ENCODE results near the gene SDR42E1. TPM values are rescaled to one million over a fixed set of nuclear protein-coding genes. Genes with fewer than 3 reads are reported as not detected.
"Not testable (repeated sequence)": the region's sequence is repeated elsewhere in the genome, so short reads cannot be mapped to it uniquely, and the experiment has no call there.

SDR42E1 gene
- total RNA-seq, 1 donor: 2.8 TPM

- Histone ChIP-seq H3K9me3 (ENCODE audit: low read depth, low read length) (no peaks in the 10 kb centered on the region), H3K4me1 (ENCODE audit: insufficient read depth, low read length) (no peaks in the 10 kb centered on the region), H3K27me3 (ENCODE audit: insufficient read depth, low read length) (no peaks in the 10 kb centered on the region), H3K4me3 (ENCODE audit: low read length) (no peak overlapping the region)
Measured at GRCh38 chr16:82002831-82003230, 8.4 kb downstream of the SDR42E1 start.

GRCh38 chr16:81997738-81998137, 13.5 kb downstream of the SDR42E1 start:
- Histone ChIP-seq H3K9me3 (ENCODE audit: low read depth, low read length) (no peaks in the 10 kb centered on the region), H3K27me3 (ENCODE audit: insufficient read depth, low read length) (no peaks in the 10 kb centered on the region)

DNA sequence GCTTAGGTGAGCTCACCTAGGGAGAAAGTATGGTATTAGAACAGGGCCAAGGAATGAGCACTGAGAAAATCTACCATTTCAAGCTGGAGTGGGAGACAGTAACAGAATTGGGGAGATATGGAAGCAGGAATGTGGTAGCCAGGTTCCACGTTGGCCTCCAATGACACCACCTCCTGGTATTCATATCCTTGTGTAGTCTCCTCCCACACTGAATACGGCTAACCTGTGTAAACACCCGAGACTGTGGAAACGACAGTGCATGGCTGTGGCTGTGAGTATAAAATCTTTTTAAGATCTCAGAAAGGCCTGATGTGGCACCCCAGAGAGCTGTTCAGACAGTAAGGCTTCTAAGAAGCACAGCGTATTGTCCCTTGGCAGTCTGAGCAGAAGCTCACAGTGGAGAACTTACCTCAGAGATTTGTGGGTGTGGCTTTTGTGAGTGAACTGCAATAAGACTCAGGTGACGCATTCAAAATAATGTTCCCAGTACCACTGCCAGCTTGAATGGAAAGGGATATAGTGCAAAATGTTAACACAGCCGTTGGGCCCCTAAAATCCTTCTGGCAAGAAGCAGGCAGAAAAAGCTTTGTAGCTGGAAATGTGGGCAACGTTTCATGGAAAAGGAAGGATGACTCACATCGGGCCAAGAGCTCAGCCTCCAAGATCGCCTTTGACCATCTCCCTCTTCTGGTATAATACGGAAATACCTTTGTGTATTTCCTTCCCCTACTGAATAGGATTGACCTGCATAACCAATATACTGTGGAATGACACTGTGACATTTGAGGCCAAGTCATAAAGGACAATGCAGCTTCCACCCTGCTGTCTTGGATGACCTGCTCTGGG, 14.4 kb downstream of the SDR42E1 start:
- Histone ChIP-seq H3K4me3 (ENCODE audit: low read length) (no peak overlapping the region), H3K4me1 (ENCODE audit: insufficient read depth, low read length) (no peaks in the 10 kb centered on the region), H3K27me3 (ENCODE audit: insufficient read depth, low read length) (no peaks in the 10 kb centered on the region), H3K9me3 (ENCODE audit: low read depth, low read length) (no peaks in the 10 kb centered on the region)

More at GRCh38 chr16:81997738-81998137, 13.5 kb downstream of the SDR42E1 start:
- Histone ChIP-seq H3K4me1 (ENCODE audit: insufficient read depth, low read length) (no peaks in the 10 kb centered on the region), H3K4me3 (ENCODE audit: low read length) (no peak overlapping the region)

- H3K4me3 ChIP-seq (ENCODE audit: low read length): no peak overlapping the region
- H3K27me3 ChIP-seq (ENCODE audit: insufficient read depth, low read length): no peaks in the 10 kb centered on the region
- no peaks in the 10 kb centered on the region for H3K4me1 ChIP-seq (ENCODE audit: insufficient read depth, low read length)
- H3K9me3 ChIP-seq (ENCODE audit: low read depth, low read length): no peaks in the 10 kb centered on the region
Measured at GRCh38 chr16:81995651-81996050, 15.6 kb downstream of the SDR42E1 start.

DNA sequence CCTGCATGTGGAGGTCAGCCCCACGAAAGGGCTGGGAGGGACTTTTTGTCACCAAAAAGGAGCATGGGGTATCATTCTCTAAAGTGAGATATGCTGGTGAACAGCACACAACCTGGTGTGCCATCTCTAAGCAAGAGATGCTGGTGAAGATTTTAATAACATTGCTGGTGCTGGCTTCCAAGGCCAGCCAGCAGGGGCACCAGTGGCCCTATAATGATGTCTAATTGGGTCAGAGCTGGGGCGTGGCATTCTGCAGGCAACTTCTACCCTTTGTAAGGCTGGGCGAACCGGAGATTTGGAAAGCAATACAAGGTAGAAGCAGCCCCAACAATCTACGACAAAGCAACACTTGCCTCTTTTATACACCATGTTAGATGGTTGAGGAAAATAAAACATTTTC, 16.8 kb downstream of the SDR42E1 start:
- no peaks in the 10 kb centered on the region for H3K9me3 ChIP-seq (ENCODE audit: low read depth, low read length)
- no peaks in the 10 kb centered on the region for H3K4me1 ChIP-seq (ENCODE audit: insufficient read depth, low read length)
- no peak overlapping the region for H3K4me3 ChIP-seq (ENCODE audit: low read length)
- H3K27me3 ChIP-seq (ENCODE audit: insufficient read depth, low read length): no peaks in the 10 kb centered on the region

DNA sequence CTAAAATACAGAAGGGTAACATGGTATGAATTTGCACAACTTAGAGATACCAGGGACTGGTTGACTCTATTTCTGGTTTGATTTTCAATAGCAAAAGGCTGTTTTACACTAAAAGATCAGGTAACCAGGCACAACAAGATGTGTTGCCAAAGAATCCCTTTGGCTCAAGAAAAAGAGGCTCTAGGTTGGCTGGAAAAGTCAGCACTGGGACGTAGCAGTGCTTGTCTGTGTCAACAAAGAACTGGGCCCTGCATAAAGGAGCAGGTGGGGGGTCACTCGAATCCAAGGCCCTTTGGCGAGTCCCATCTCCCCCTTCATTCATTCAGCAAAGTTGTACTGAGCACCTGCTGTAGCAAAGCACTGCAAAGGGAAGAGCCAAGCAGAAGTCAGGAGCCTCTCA, 18.4 kb downstream of the SDR42E1 start:
- no peak overlapping the region for H3K4me3 ChIP-seq (ENCODE audit: low read length)
- no peaks in the 10 kb centered on the region for H3K27me3 ChIP-seq (ENCODE audit: insufficient read depth, low read length)
- no peaks in the 10 kb centered on the region for H3K9me3 ChIP-seq (ENCODE audit: low read depth, low read length)
- H3K4me1 ChIP-seq (ENCODE audit: insufficient read depth, low read length): no peaks in the 10 kb centered on the region

DNA sequence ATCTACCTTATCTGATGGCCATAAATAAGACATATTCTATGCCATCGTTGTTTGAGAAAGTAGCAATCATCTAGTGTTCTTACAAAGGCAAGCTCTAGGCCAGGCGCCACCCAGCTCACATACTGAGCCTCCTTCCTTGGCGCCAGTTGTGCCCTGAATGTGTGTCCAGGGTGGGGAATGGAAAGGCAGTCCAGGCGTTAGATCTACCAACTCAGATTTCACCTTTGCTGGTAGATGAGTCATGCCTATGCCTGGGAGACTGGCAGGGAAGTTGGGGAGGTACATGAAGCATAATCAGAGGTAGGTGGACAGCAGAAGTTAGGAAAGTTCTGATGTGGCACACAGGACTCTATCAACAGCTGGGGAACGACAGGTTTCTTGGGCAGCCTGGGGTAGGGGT, 23.6 kb downstream of the SDR42E1 start:
- Histone ChIP-seq H3K4me1 (ENCODE audit: insufficient read depth, low read length) (no peaks in the 10 kb centered on the region), H3K27me3 (ENCODE audit: insufficient read depth, low read length) (no peaks in the 10 kb centered on the region), H3K4me3 (ENCODE audit: low read length) (no peak overlapping the region), H3K9me3 (ENCODE audit: low read depth, low read length) (no peaks in the 10 kb centered on the region)

GRCh38 chr16:81987121-81987520, 24.1 kb downstream of the SDR42E1 start:
- no peak overlapping the region for H3K4me3 ChIP-seq (ENCODE audit: low read length)
- H3K27me3 ChIP-seq (ENCODE audit: insufficient read depth, low read length): no peaks in the 10 kb centered on the region
- H3K9me3 ChIP-seq (ENCODE audit: low read depth, low read length): no peaks in the 10 kb centered on the region
- no peaks in the 10 kb centered on the region for H3K4me1 ChIP-seq (ENCODE audit: insufficient read depth, low read length)

- not testable (repeated sequence) for H3K4me3 ChIP-seq (ENCODE audit: low read length); H3K9me3 ChIP-seq (ENCODE audit: low read depth, low read length); H3K4me1 ChIP-seq (ENCODE audit: insufficient read depth, low read length); H3K27me3 ChIP-seq (ENCODE audit: insufficient read depth, low read length)
Measured at GRCh38 chr16:81977335-81977942, 33.8 kb downstream of the SDR42E1 start.

GRCh38 chr16:81975637-81976036, 35.6 kb downstream of the SDR42E1 start:
- H3K9me3 ChIP-seq (ENCODE audit: low read depth, low read length): peaks cover 18% of the 10 kb centered on the region
- H3K4me1 ChIP-seq (ENCODE audit: insufficient read depth, low read length): no peaks in the 10 kb centered on the region
- H3K4me3 ChIP-seq (ENCODE audit: low read length): no peak overlapping the region
- no peaks in the 10 kb centered on the region for H3K27me3 ChIP-seq (ENCODE audit: insufficient read depth, low read length)

- Histone ChIP-seq H3K4me1 (ENCODE audit: insufficient read depth, low read length) (no peaks in the 10 kb centered on the region), H3K4me3 (ENCODE audit: low read length) (no peak overlapping the region), H3K27me3 (ENCODE audit: insufficient read depth, low read length) (no peaks in the 10 kb centered on the region), H3K9me3 (ENCODE audit: low read depth, low read length) (peaks cover 18% of the 10 kb centered on the region)
Measured at GRCh38 chr16:81973737-81974136, 37.5 kb downstream of the SDR42E1 start.

DNA sequence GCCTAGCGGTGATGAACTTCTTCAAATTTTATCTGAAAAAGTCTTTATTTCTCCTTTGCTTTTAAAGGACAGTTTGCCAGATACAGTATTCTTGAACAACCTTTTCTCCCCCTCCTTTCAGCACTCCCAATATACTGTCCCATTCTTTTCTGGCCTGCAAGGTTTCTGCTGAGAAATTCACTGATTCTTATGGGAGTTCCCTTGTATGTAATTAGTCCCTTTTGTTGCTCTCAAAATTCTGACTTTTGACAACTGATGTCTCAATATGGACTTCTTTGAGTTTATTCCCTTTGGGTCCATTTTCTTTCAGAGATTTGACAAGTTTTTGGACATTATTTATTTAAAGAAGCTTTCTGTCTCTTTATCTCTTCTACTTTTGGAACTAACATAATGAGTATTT, 39.4 kb downstream of the SDR42E1 start:
- H3K4me1 ChIP-seq (ENCODE audit: insufficient read depth, low read length): no peaks in the 10 kb centered on the region
- no peaks in the 10 kb centered on the region for H3K27me3 ChIP-seq (ENCODE audit: insufficient read depth, low read length)
- peaks cover 18% of the 10 kb centered on the region for H3K9me3 ChIP-seq (ENCODE audit: low read depth, low read length)
- H3K4me3 ChIP-seq (ENCODE audit: low read length): no peak overlapping the region

GRCh38 chr16:81967358-81967757, 43.9 kb downstream of the SDR42E1 start:
- no peaks in the 10 kb centered on the region for H3K4me1 ChIP-seq (ENCODE audit: insufficient read depth, low read length)

DNA sequence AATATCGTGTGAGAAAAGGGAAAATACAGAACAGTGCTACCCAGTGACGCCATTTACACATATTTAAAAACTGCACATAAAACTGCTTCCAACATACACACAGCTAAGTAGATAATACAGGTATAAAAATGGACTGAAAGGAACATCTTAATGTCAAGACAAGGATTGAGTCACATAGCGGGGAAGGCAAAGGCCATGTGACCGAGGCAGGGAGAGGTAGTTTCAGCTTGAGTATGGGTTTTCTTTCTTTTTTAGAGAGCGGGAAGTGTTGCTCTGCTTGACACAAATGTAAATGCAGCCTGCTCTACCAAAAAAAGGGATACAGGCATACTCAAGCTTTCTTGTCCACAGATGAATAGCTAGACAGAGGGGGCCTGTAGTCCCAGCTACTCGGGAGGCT, 46.5 kb downstream of the SDR42E1 start:
- H3K4me3 ChIP-seq (ENCODE audit: low read length): no peak overlapping the region
- H3K27me3 ChIP-seq (ENCODE audit: insufficient read depth, low read length): no peaks in the 10 kb centered on the region
- no peaks in the 10 kb centered on the region for H3K9me3 ChIP-seq (ENCODE audit: low read depth, low read length)
- no peaks in the 10 kb centered on the region for H3K4me1 ChIP-seq (ENCODE audit: insufficient read depth, low read length)

More at GRCh38 chr16:81967358-81967757, 43.9 kb downstream of the SDR42E1 start:
- no peak overlapping the region for H3K4me3 ChIP-seq (ENCODE audit: low read length)
- peaks cover 14% of the 10 kb centered on the region for H3K9me3 ChIP-seq (ENCODE audit: low read depth, low read length)
- no peaks in the 10 kb centered on the region for H3K27me3 ChIP-seq (ENCODE audit: insufficient read depth, low read length)

GRCh38 chr16:81956213-81956948, 54.9 kb downstream of the SDR42E1 start:
- H3K4me3 ChIP-seq (ENCODE audit: low read length): no peak overlapping the region
- no peaks in the 10 kb centered on the region for H3K4me1 ChIP-seq (ENCODE audit: insufficient read depth, low read length)
- H3K27me3 ChIP-seq (ENCODE audit: insufficient read depth, low read length): no peaks in the 10 kb centered on the region
- peaks cover 5% of the 10 kb centered on the region for H3K9me3 ChIP-seq (ENCODE audit: low read depth, low read length)
